Right lobe of liver (tissue), 4 donors: ENCODE data around the gene UBE2J1.

Source experiments
- CTCF ChIP-seq, 4 donors: fragments of 200-600 bp in 3 of 4; fragments of 450-650 bp in 1 of 4; IDR thresholded peaks; one replicate each; pipeline versions ENCODE4 v1.5.1 to v1.8.0; 2016 to 2022; ENCODE audit warnings: antibody characterized with exemption in 4 of 4, mild to moderate bottlenecking in 2 of 4
- POLR2A ChIP-seq: fragments of 450-650 bp; IDR thresholded peaks from one replicate; pipeline ENCODE4 v1.6.1; 2017; ENCODE audit warnings: antibody characterized with exemption, mild to moderate bottlenecking
- donor health status: DM: no; HTN: no; CAD: no.
- donor health status: DM: no; HTN: no; CAD: no.
- donor health status: DM: no; HTN: yes; CAD: no.

- TF ChIP-seq CTCF (IDR thresholded peaks at IDR 0.05) (no peak), POLR2A (no peak)
Measured at GRCh38 chr6:89386917-89387491, 34.5 kb upstream of the UBE2J1 start.
